Mesothelial cell of epicardium (in vitro differentiated cells): Measurements from ENCODE around the gene ACLY. TPM values are rescaled to one million over a fixed set of nuclear protein-coding genes. Genes with fewer than 3 reads are reported as not detected.

ENCODE experiments used
- DNase-seq, 2 experiments: peaks; one replicate each; pipeline ENCODE4 v3.0.0; 2021; ENCODE audit warnings: low spot score in 2 of 2; ENCODE audit not compliant: unreplicated experiment in 2 of 2
- H3K27ac Mint-ChIP-seq: 2 replicates; pipeline ENCODE4 v1.8.0; 2021; ENCODE audit warnings: mixed read lengths
- H3K27me3 Mint-ChIP-seq: 2 replicates; pipeline ENCODE4 v1.8.0; 2021; ENCODE audit warnings: low read depth, mixed read lengths
- H3K36me3 Mint-ChIP-seq: 2 replicates; pipeline ENCODE4 v1.8.0; 2021; ENCODE audit warnings: mixed read lengths
- H3K4me1 Mint-ChIP-seq: 2 replicates; pipeline ENCODE4 v1.8.0; 2021; ENCODE audit warnings: mixed read lengths
- H3K4me3 Mint-ChIP-seq: 2 replicates; pipeline ENCODE4 v1.8.0; 2021; ENCODE audit warnings: mild to moderate bottlenecking, moderate library complexity, mixed read lengths
- H3K9me3 Mint-ChIP-seq: 2 replicates; pipeline ENCODE4 v1.8.0; 2021; ENCODE audit warnings: mixed read lengths
- total RNA-seq: library from RNA; stranded (reverse); gene quantifications from 3 replicates; pipeline ENCODE4 v1.2.1, GENCODE V29; 2021
- TF ChIP-seq, protein P1 (sequence below): fragments of 200-600 bp; sonication (generic); IDR thresholded peaks from one replicate; pipeline ENCODE4 v1.5.0; 2021; ENCODE audit warnings: antibody characterized with exemption; ENCODE audit not compliant: unreplicated experiment

The ACLY gene
- total RNA-seq, 1 donor from 2014 or later: 133 TPM

DNA sequence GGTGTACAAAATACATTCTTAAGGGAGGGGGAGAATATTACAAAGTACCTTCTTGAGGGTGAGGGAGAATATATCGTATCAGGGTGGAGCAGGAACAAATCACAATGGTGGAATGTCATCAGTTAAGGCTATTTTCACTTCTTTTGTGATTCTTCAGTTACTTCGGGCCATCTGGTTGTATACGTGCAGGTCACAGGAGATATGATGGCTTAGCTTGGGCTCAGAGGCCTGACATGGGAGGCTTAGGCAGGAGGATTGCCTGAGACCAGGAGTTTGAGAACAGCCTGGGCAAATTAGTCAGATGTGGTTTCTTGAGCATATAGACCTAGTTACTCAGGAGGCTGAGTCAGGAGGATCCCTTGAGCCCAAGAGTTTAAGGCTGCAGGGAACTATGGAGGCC lies 24.7 kb upstream of the ACLY start:
- TF ChIP-seq, protein P1, sequence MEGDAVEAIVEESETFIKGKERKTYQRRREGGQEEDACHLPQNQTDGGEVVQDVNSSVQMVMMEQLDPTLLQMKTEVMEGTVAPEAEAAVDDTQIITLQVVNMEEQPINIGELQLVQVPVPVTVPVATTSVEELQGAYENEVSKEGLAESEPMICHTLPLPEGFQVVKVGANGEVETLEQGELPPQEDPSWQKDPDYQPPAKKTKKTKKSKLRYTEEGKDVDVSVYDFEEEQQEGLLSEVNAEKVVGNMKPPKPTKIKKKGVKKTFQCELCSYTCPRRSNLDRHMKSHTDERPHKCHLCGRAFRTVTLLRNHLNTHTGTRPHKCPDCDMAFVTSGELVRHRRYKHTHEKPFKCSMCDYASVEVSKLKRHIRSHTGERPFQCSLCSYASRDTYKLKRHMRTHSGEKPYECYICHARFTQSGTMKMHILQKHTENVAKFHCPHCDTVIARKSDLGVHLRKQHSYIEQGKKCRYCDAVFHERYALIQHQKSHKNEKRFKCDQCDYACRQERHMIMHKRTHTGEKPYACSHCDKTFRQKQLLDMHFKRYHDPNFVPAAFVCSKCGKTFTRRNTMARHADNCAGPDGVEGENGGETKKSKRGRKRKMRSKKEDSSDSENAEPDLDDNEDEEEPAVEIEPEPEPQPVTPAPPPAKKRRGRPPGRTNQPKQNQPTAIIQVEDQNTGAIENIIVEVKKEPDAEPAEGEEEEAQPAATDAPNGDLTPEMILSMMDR: no peak
- no peak for DNase-seq
- Mint-ChIP-seq H3K36me3 (no peaks in the 10 kb centered on the region), H3K4me3 (no peak overlapping the region), H3K9me3 (no peaks in the 10 kb centered on the region), H3K27me3 (no peaks in the 10 kb centered on the region), H3K27ac (no peak overlapping the region), H3K4me1 (no peaks in the 10 kb centered on the region)

DNA sequence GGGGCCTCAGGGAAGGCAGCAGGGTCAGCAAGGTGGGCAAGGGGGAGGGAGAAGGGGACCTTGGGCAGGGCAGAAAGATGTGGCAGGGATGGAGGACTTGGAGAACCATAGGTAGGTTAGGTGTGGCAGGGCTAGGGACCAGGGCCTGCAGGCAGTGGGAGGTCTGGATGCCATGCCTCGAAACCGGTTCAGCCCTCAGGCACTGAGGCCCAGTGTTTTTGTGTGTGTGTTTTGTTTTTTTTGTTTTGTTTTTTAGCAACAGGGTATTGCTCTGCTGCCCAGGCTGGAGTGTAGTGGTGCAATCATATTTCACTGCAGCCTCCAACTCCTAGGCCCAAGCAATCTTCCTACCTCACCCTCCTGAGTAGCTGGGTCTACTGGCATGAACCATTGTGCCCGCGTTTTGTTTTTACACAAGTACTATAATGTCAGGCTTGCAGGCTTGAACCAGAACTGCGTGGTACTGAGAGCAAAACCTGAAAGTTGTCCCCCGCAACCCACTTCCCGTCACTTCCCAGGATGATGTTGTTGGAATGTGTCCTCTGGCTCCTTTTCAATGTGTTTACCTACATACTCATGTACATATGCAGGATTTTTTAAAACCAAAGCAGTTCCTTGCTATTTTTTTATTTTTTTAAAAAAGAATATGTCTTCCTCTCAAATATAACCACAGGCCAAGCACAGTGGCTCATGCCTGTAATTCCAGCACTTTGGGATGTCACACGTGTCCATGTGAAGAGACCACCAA lies 24.0 kb upstream of the ACLY start:
- TF ChIP-seq, protein P1: no peak
- Mint-ChIP-seq H3K4me3 (no peak overlapping the region), H3K27me3 (no peaks in the 10 kb centered on the region), H3K36me3 (no peaks in the 10 kb centered on the region), H3K9me3 (no peaks in the 10 kb centered on the region), H3K27ac (no peak overlapping the region), H3K4me1 (no peaks in the 10 kb centered on the region)
- no peak for DNase-seq

DNA sequence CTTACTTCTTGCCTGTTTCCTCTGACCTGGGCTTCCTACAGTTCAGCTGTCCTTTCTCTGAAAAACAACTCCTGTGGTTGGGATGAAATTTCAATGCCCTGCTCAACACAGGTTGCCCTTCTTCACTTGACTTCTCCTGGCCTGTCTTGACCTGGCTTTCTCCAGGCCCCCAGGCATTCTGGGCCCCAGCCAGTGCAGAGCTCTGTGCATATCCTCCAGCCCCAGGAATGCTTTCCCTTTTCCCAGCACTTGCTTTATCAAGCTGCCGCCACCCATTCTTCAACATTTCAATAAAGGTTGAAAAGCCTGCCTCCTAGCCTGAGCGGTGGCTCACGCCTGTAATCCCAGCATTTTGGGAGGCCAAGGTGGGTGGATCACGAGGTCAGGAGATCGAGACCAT lies 22.4 kb upstream of the ACLY start:
- DNase-seq: no peak
- H3K27ac Mint-ChIP-seq: no peak overlapping the region
- H3K4me1 Mint-ChIP-seq: no peaks in the 10 kb centered on the region
- H3K4me3 Mint-ChIP-seq: no peak overlapping the region
- H3K36me3 Mint-ChIP-seq: no peaks in the 10 kb centered on the region
- H3K9me3 Mint-ChIP-seq: no peaks in the 10 kb centered on the region
- no peaks in the 10 kb centered on the region for H3K27me3 Mint-ChIP-seq
- TF ChIP-seq, protein P1: no peak

DNA sequence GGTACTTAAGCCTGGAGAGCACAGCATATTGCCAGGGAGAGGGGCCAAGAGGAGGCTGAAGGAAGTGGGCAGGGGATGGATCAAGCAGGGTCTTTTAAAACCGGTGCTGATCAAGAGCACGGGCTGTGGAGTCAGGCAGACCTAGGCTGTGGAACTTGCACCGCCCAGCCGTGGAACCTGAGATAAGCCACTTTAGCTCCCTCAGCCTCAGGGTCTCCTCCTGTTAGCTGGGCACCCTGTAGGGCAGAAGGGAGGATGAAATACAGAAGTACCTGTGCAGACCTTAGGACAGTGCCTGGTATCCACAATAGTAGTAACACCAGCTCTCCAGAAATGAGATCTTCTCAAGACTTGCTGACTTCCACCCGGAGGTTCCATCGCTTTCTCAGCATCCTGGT lies 20.9 kb upstream of the ACLY start:
- Mint-ChIP-seq H3K27ac (no peak overlapping the region), H3K36me3 (no peaks in the 10 kb centered on the region), H3K4me3 (no peak overlapping the region), H3K27me3 (no peaks in the 10 kb centered on the region), H3K9me3 (no peaks in the 10 kb centered on the region), H3K4me1 (no peaks in the 10 kb centered on the region)
- DNase-seq: no peak
- TF ChIP-seq, protein P1: no peak

DNA sequence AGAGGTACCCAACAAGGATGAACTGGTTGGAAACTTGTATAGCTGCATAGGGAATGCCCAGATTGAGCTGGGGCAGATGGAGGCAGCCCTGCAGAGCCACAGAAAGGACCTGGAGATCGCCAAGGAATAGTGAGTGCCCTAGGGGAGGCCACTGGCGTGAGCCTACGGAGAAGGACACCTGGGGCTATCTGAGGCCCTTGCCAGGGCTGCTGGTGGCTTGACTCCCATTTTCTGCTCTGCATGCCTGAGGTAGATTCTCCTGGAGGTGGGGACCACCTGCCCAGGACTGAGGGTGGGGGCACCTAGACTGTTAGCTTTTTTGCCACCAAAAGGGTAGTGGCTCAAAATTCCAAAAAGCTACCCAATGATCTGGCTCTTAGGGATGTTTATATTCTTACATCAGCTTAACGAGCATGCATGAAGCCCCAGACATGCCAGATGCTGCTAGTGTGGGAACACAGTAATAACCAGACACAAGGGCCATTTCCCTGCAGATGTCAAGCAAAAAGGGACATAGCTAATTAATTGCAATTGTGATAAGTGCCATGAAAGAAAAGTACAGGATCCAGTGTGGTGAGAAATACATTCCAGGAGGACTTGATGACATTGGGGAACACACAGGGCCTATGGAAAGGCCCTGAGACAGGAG lies 20.4 kb upstream of the ACLY start:
- no peaks in the 10 kb centered on the region for H3K27me3 Mint-ChIP-seq
- TF ChIP-seq, protein P1: no peak
- DNase-seq: no peak
- H3K9me3 Mint-ChIP-seq: no peaks in the 10 kb centered on the region
- H3K4me1 Mint-ChIP-seq: no peaks in the 10 kb centered on the region
- no peak overlapping the region for H3K4me3 Mint-ChIP-seq
- H3K27ac Mint-ChIP-seq: no peak overlapping the region
- no peaks in the 10 kb centered on the region for H3K36me3 Mint-ChIP-seq
